K562 (cell line): ENCODE results near the gene P2RY6. TPM values are rescaled to one million over a fixed set of nuclear protein-coding genes. Genes with fewer than 3 reads are reported as not detected.

ENCODE experiments used
- ATAC-seq: fragments of 200-7000 bp; cut with Tn5 transposase; 3 replicates; pipeline ENCODE4 v1.9.1; 2020; ENCODE audit warnings: moderate library complexity
- BruUV-seq: library from RNA; stranded (reverse); fragments of 400-500 nt; replicated peaks from 2 replicates; lab custom pipeline; 2021; lab: Mats Ljungman, UMichigan
- CTCF ChIA-PET: fragments of 300-600 bp; formaldehyde crosslinking; extraction: SDS; loops from one replicate; lab custom pipeline; 2021; ENCODE audit warnings: low intra/inter-chr PET ratio; lab: Yijun Ruan, JAX
- POLR2A ChIA-PET: fragments of 300-600, 350-650 bp; sonication (Branson Sonifier 250); formaldehyde crosslinking; extraction: SDS; loops from one replicate; lab custom pipeline; 2021; ENCODE audit warnings: antibody characterized with exemption, inconsistent platforms; lab: Yijun Ruan, JAX
- DNase-seq, 4 experiments: peaks; one replicate each; pipeline versions ENCODE4 v3.0.0 to v3.0.0-alpha.2; 2011 to 2018; ENCODE audit warnings: low spot score in 3 of 4, mixed read lengths in 3 of 4; ENCODE audit errors: extremely low read depth in 1 of 4
- FAIRE-seq: peaks from 2 replicates; lab custom pipeline; 2011; peaks lifted over from hg19 to GRCh38; lab: Jason Lieb, UNC
- H2AFZ ChIP-seq: 2 replicates; pipeline ENCODE4 v1.6.0; 2011; ENCODE audit warnings: low read depth, low read length, control low read depth, inconsistent platforms
- H3K27ac ChIP-seq: fragments of 200-600 bp; 3 replicates; pipeline ENCODE4 v1.8.0; 2011; ENCODE audit warnings: low read depth, mild to moderate bottlenecking, control low read depth, inconsistent platforms, low read length, moderate library complexity, mixed read lengths; ENCODE audit errors: extremely low read depth
- H3K27me3 ChIP-seq, 2 experiments: fragments of 300-600 bp in 1 of 2; 2 replicates in 1 of 2; 3 replicates in 1 of 2; pipeline versions ENCODE4 v1.6.0 to v1.8.0; 2011; ENCODE audit warnings: inconsistent platforms in 2 of 2, low read length in 2 of 2, mild to moderate bottlenecking in 1 of 2, mixed read lengths in 1 of 2, moderate library complexity in 1 of 2; ENCODE audit not compliant: control insufficient read depth in 2 of 2, insufficient read depth in 2 of 2
- H3K36me3 ChIP-seq: fragments of 300-600 bp; 3 replicates; pipeline ENCODE4 v1.8.0; 2011; ENCODE audit warnings: mild to moderate bottlenecking, low read length, inconsistent platforms; ENCODE audit not compliant: control insufficient read depth, insufficient read depth
- H3K4me1 ChIP-seq, 2 experiments: fragments of 200-600 bp in 1 of 2; replicated peaks in 1 of 2; 2 replicates in 1 of 2; 3 replicates in 1 of 2; pipeline versions ENCODE4 v1.5.1 to v1.8.0; 2011; ENCODE audit warnings: inconsistent platforms in 2 of 2, low read length in 2 of 2, mild to moderate bottlenecking in 1 of 2, mixed read lengths in 1 of 2, moderate library complexity in 1 of 2; ENCODE audit not compliant: control insufficient read depth in 2 of 2, insufficient read depth in 2 of 2
- H3K4me2 ChIP-seq: 2 replicates; pipeline ENCODE4 v1.6.1; 2011; ENCODE audit warnings: low read length, control low read depth, inconsistent platforms, mixed read lengths; ENCODE audit not compliant: insufficient read depth
- H3K4me3 ChIP-seq: fragments of 200-600 bp; sonication (generic), shearing (Covaris generic); 2 replicates; pipeline ENCODE4 v1.5.1; 2016; ENCODE audit warnings: control low read depth, inconsistent platforms
- H3K79me2 ChIP-seq: fragments of 200-600 bp; 3 replicates; pipeline ENCODE4 v1.8.0; 2011; ENCODE audit warnings: low read length, inconsistent platforms; ENCODE audit not compliant: control insufficient read depth, insufficient read depth
- H3K9ac ChIP-seq, 2 experiments: 2 replicates each; pipeline versions ENCODE4 v1.6.0 to v1.6.1; 2011; ENCODE audit warnings: low read depth in 2 of 2, low read length in 2 of 2, control low read depth in 1 of 2, inconsistent platforms in 1 of 2, mild to moderate bottlenecking in 1 of 2, mixed read lengths in 1 of 2; ENCODE audit not compliant: insufficient read depth in 1 of 2
- H3K9me1 ChIP-seq: one replicate; pipeline ENCODE4 v1.6.0; 2011; ENCODE audit warnings: inconsistent platforms, mild to moderate bottlenecking, low read length, moderate library complexity; ENCODE audit not compliant: control insufficient read depth, insufficient read depth
- H3K9me3 ChIP-seq: replicated peaks from 2 replicates; pipeline ENCODE4 v1.5.1; 2011; ENCODE audit warnings: low read depth, low read length, inconsistent platforms; ENCODE audit not compliant: control insufficient read depth, insufficient read depth
- H4K20me1 ChIP-seq: replicated peaks from 2 replicates; pipeline ENCODE4 v1.6.1; 2011; ENCODE audit warnings: low read length, inconsistent platforms, mixed read lengths; ENCODE audit not compliant: control insufficient read depth, insufficient read depth
- ADNP ChIP-seq: fragments of 200-800 bp; sonication (Bioruptor generic); IDR thresholded peaks from 2 replicates; pipeline ENCODE4 v1.6.1; 2016; ENCODE audit warnings: missing genetic modification characterization, missing compliant biosample characterization
- BCOR ChIP-seq: fragments of 450-650 bp; IDR thresholded peaks from 2 replicates; pipeline ENCODE4 v1.6.1; 2016
- FOXJ3 ChIP-seq: sonication (generic); formaldehyde crosslinking; IDR thresholded peaks from 2 replicates; pipeline ENCODE4 v1.4.0; 2020; ENCODE audit warnings: mild to moderate bottlenecking, missing genetic modification reagents
- RBM25 ChIP-seq: fragments of 200-400 bp; formaldehyde crosslinking; IDR thresholded peaks from 2 replicates; pipeline ENCODE4 v1.6.1; 2018; ENCODE audit warnings: low read length, low read depth, moderate library complexity; ENCODE audit not compliant: severe bottlenecking
- SMARCA5 ChIP-seq: fragments of 450-650 bp; IDR thresholded peaks from 2 replicates; pipeline ENCODE4 v1.6.1; 2016
- STAT5B ChIP-seq: fragments of 250-450 bp; sonication (Bioruptor Pico); IDR thresholded peaks from 2 replicates; pipeline ENCODE4 v1.8.0; 2021; ENCODE audit warnings: mild to moderate bottlenecking, inconsistent platforms
- ZBTB33 ChIP-seq: sonication (generic); formaldehyde crosslinking; IDR thresholded peaks from 2 replicates; pipeline ENCODE4 v1.8.1; 2023; ENCODE audit warnings: mild to moderate bottlenecking, missing genetic modification reagents
- WGBS: fragments of 100-300 bp; shearing (Covaris generic); methylation state at CpG from one replicate; pipeline ENCODE4 v1.1.6; 2016; ENCODE audit warnings: low coverage, mixed read lengths; ENCODE audit not compliant: insufficient coverage; ENCODE audit errors: missing lambda C conversion rate; 5-methylcytosine and 5-hydroxymethylcytosine counted together
- in situ Hi-C: fragments of 300-500 bp; cut with MboI; formaldehyde crosslinking; loops from 4 replicates; pipeline ENCODE4 v1.15.0; 2018; ENCODE audit warnings: inconsistent platforms, mixed read lengths
- intact Hi-C: fragments of 100-400 bp; cut with micrococcal nuclease; formaldehyde crosslinking; loops from 2 replicates; pipeline ENCODE4 v1.14.2; 2022
- polyA plus RNA-seq, 8 experiments: library from polyadenylated mRNA; depleted of rRNA in 4 of 8; stranded (reverse) in 5 of 8; unstranded in 3 of 8; fragments of >200 nt; fragmentation: Nextera tagmentation in 2 of 8; fragmentation: Illumina TruSeq in 1 of 8; extraction: Ambion mirVana in 2 of 8; extraction: Trizol in 1 of 8; gene quantifications; 2 replicates each; pipeline versions ENCODE4 v1.2.1 to v1.2.3, GENCODE V29; 2011 to 2014; ENCODE audit warnings: inconsistent platforms in 1 of 8, missing spikeins in 1 of 8
- total RNA-seq, 7 experiments: library from RNA; depleted of rRNA in 6 of 7; stranded (reverse); fragments of >200 nt in 6 of 7; fragmentation: Illumina TruSeq in 2 of 7; extraction: Trizol in 2 of 7; gene quantifications; 2 replicates each; pipeline versions ENCODE4 v1.2.1 to v1.2.3, GENCODE V29; 2011 to 2021; ENCODE audit warnings: low replicate concordance in 1 of 7
- TF ChIP-seq, protein P1 (sequence below): fragments of 450-650 bp; IDR thresholded peaks from 2 replicates; pipeline ENCODE4 v1.7.0; 2016; ENCODE audit warnings: borderline replicate concordance

Gene P2RY6
- total and polyA plus RNA-seq, 9 of the 15 experiments (the other 6 are each of a cell fraction or from before 2014, with no cell fraction given), result not detected

GRCh38 chr11:73320763-73321603 is 48.8 kb downstream of the P2RY6 start:
- Histone ChIP-seq H3K9me1 (no peaks in the 10 kb centered on the region), H3K4me1 (peaks cover 9 to 13% of the 10 kb centered on the region in 2 experiments), H3K4me3 (no peak overlapping the region), H4K20me1 (no peaks in the 10 kb centered on the region), H3K9me3 (no peaks in the 10 kb centered on the region), H3K27me3 (peaks cover 0 to 37% of the 10 kb centered on the region in 2 experiments; a peak in 2 of 5 replicates), H3K9ac (no peak overlapping the region), H3K4me2 (no peak overlapping the region), H3K36me3 (no peaks in the 10 kb centered on the region), H2AFZ (no peak overlapping the region), H3K27ac (no peak overlapping the region), H3K79me2 (no peaks in the 10 kb centered on the region)
- ATAC-seq (no peak), FAIRE-seq (no peak), DNase-seq (no peak)
- no TSS peak for BruUV-seq
- in situ Hi-C loops, result no loop called here
- CTCF ChIA-PET, result no interaction called here
- TF ChIP-seq, protein P1, sequence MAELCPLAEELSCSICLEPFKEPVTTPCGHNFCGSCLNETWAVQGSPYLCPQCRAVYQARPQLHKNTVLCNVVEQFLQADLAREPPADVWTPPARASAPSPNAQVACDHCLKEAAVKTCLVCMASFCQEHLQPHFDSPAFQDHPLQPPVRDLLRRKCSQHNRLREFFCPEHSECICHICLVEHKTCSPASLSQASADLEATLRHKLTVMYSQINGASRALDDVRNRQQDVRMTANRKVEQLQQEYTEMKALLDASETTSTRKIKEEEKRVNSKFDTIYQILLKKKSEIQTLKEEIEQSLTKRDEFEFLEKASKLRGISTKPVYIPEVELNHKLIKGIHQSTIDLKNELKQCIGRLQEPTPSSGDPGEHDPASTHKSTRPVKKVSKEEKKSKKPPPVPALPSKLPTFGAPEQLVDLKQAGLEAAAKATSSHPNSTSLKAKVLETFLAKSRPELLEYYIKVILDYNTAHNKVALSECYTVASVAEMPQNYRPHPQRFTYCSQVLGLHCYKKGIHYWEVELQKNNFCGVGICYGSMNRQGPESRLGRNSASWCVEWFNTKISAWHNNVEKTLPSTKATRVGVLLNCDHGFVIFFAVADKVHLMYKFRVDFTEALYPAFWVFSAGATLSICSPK, result no peak
- TF ChIP-seq SMARCA5 (peak; percentile 18; the same call in 1 of the 2 replicates), FOXJ3 (CRISPR knock-in tag) (no peak), RBM25 (peak; percentile 65), ZBTB33 (CRISPR knock-in tag) (peak; percentile 26; the same call in 1 of the 2 replicates), BCOR (peak; percentile 29; the same call in 1 of the 2 replicates), ADNP (tag) (0 out of 2 replicates have a peak, but pooled peaks have one; percentile 44), STAT5B (CRISPR knock-in tag) (no peak)
- intact Hi-C loops, result no loop called here
- POLR2A ChIA-PET, result interaction anchor here (0.6 kb wide), 2 partner anchors 41 to 732 kb away, joined by 3 read pairs; no protein-coding TSS in a partner anchor
- WGBS, result 20% methylated on average over 7 of the region's 10 CpGs
